ENCODE measurements around the gene ENTREP1.

Gene ENTREP1

DNA sequence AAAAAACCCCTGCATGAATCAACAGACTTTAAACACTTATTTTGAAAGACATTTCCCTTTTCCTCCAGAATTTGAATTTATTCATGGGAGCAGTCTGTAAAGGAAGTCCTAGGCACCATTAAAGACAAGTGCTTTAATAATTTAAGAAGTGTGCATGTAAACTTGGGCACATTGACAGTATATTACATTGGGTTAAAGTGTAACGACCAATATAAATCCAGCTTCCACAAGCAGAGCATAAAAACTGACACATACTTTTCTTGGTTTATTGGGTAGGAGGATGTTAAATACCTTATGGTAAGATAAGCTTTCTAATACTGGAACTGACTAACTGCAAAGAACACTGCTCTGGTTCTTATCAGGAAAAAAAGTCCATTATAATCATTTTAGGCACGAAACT, 1.2 kb upstream of the ENTREP1 start:
- no peak for DNase-seq

DNA sequence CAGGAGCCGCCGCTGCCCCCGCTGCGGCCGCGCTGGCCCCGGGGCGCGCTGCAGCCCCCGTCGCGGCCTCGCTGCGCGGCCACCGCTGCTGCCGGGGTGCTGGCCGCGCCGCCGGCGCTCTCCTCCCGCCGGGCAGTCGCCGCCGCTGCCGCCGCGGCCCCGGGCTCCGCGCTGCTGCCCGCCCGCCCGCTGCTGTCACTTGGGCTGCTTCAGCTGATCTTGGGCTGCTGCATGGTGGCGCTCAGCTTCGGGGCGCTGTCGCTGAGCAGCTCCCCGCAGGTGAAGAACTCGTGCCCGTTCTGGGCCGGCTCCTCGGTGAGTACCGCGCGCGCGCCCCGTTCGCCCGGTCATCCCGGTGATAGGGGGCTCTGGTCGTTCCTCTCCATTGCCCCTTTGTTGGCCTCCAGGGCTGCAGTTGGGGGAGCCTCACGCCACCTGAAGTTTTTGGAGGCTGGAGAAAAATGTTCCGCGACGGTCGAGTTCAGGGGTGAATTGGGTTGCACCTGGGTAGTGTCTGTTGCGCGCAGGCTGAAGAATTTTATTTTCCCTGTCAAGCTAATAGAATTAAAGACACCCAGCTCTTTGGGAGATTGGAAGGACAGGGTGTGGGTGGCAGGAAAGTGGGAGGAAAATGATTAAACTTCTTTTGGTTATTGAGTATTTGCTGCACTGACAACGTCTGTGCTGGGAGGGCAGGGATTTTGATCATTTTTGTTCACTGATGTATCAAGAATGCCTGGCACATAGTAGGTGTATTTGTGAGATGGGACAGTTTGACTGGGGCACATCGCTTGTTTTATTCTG, 596 bp downstream of the ENTREP1 start:
- DNase-seq, result no peak

DNA sequence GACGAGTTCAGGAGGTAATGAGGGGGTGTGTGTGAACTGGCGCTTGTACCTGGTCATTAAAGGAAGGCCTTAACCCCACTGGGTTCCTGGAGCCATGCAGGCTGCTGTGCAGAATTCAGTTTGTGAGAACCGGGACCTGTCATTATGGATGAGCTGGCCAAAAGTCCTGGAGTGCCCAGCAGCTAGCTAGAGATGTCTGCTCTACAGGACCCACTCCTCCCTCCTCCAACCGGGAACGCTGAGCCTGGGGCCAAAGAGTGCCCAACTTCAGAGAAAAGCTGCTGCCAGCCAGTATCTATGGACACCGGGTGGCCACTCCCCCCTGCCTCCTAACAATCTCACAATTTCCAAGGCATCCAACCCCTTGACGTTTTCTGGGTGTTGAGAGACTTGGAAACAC, 1.2 kb downstream of the ENTREP1 start:
- DNase-seq, result no peak

DNA sequence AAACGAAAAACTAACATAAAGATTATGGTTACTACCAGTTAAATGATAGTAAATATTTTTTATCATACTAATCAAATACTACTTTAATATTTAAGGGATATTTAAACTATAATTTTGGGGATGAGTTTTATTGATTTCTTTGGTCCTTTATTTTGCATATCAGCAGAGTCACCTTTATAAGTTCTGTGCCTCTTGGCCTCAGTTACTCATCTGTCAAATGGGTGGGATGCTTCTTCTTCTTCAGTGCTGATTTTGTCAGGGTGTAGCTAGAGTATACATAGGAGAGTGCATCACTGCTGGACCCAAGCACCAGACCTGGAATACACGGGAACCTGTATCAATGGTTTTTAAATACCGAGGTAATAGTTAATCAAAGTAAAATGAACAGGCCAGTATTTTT, 5.6 kb downstream of the ENTREP1 start:
- no peak for DNase-seq

DNA sequence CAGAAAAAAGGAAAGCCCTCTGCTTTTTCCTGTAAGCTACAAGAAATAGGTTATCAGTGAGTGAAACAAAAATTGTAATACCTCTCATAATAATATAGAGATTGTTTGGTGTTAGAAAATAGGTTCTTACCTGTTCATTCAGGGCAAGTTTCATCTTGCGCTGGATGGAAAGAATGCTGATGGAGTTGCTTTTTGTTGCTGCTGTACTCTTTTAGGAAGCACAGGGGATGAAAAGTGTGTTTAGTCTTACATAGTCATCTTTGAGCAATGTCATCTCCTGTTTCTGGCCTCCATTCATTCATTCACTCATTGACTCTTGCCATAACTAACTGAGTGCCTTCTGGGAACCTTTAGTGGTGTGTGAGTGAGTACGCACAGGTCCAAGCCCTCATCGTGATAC, 6.4 kb downstream of the ENTREP1 start:
- DNase-seq, result no peak

DNA sequence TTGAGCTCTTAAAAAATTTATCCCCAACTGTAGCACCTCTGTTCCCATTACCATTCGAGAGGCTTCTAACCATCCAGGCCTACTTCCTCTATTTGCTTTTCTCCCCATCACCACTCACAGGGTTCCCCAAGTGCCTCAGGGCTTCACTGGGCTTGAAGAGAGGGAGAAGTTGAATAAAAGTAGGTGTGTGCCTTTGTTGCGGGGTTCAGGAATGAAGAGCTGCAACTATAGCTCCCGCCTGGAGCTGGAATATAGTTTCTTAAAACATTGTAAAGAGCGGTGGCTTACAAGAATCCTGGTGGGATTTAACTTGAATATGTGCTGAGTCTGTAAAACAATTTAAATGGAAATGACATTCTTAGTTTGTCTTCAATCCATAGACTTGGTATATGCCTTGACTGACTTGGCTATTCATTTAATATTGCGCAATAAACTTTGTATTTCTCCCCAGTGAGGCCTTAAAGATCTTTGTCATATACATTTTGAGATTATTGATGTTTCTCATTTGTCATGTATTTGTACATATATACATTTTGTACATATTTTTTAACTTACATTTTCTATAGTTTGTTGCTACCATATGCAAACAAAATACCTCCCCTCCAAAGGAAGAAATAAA, 7.2 kb downstream of the ENTREP1 start:
- no peak for DNase-seq

DNA sequence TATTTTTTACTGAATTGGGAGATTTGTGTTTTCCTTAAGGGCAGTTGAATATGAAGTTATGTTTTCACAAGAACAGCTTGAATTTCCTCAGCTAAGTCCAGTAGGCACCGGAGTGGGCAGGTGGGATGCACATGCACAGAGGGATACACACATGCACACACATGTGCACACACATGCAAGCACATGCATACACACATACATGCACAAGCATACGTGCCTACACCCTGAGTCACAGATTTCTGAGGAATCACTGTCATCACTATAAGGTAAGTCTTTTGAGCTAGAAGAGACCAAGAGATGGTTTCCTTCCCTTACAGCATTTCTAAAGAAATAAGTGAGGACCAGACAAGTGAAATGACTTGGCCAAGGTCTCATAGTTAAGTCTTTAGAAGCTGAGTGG, 8.7 kb downstream of the ENTREP1 start:
- no peak for DNase-seq

DNA sequence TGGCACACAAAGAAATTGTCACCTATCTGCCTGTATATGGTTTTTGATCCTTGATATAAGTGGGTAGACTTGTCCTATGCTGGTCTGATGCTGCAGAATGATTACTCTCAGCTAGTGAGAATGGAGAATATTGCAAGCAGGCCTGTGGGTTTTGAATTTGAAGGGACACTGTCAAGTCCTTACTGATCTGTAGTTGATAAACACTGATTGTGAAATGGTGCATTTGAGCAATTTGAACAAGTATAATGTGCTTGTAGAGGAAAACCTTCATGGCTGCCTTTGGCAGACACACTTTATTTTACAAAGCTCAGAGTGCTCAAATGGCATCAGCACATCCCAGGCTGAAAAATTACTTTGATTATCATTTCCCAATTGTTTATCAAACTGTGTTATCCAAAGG, 9.3 kb downstream of the ENTREP1 start:
- DNase-seq, result no peak

DNA sequence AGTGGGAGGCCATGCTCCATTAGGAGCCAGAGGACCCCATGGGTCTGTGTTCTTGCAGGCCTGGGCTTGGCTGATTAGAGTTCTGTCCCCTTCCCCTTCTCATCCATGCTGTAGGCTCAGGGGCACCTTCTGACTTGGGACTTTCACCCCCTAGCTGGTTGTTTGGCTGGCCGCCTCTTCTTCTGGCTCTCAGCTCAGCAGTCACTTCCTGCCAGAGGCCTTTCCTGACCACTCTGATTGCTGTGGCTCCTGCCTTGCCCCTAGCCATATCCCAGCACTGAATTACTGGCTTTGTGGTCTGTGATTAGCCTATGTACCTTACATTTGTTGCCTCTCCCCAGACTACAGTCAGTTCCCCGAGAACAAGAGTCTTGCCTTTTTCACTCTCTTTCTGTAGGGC, 14.6 kb downstream of the ENTREP1 start:
- no peak for DNase-seq

DNA sequence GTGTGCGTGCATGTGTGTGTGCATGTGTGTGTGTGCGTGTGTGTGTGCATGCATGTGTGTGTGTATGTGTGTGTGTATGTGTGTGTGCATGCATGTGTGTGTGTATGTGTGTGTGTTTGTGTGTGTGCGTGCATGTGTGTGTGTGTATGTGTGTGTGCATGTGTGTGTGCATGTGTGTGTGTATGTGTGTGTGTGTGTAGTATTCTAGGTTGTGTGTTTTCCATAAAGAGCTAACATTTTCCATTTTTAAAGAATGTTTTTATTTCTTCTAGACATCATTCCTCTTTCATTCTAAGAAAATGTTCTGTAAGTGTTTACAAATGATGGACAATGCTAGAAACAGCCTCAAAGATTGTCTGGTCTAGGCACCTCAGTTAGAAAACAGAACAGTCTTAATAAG, 15.6 kb downstream of the ENTREP1 start:
- DNase-seq, result no peak

DNA sequence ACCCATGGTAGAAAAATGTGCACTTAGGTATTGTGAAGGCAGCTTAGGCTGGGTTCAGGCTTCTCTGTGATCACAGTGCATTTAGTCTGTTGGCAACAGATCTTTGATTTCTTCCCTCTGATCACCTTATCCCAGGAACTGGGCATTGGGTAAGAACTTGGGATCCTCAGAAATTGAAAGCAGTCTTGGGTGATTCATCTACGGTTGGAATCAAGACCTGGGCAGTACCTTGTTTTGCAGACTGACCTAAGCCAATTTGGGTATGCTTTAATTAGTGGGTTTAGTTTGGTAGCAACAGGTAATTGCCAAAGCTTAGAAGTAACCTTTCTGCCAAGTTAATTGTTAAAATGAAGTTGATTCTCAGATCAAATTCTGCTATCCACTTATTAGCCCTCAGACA, 17.8 kb downstream of the ENTREP1 start:
- DNase-seq, result no peak

DNA sequence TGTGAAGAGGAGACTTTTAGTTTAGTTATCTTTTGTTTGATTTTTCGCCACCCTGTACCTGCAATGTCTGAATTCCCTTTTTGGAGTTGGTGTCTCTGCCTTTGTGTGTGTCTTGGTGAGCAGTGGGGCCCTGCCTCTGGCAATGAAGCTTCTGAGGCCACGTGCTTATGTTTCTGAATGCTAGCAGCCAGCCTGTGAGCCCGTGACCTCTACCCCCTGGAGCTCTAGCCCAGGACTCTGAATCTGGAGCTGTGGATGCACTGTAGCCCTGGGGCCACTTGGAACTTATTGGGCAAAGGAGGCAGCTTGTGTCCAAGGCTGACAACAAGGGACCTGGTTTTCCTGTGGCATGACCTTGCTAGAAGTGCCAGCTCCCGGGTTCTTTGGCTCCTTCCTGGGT, 19.4 kb downstream of the ENTREP1 start:
- DNase-seq, result no peak

DNA sequence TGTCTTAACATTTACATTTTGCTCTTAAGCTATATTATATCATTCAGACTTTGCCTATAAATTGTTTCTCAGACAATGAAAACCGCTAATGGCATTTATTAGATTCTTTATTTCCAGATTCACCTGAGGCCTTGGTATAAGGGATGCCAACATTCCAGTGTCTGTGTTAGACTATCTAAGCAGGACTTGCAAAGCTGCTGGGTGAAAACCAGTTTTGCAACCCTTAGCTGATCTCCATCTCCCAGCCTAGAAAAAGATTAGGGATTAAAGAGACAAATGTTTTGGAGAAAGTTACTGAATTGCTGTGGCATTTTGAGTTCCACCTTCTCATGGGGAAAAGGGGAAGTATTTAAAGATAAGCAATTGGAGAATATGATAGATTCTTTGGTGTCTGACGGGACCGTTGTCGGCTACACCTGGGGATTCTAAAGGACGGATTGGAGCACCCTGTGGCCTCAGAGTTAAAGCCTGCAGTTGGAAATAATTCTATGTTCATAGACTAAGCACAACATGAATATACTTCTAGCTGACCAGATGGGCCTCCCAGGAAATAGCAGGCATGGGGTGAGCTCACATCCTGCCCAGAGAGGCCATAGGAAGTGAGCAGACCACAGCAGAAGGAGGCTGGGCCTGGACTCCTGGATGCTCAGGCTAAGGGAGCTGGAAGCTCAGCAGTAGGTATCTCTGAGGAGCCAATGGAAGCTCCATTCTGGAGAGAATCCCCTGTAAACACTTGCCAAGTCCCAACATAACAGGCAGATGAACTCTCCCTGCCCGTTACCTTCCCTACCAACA, 21.8 kb downstream of the ENTREP1 start:
- DNase-seq, result no peak

DNA sequence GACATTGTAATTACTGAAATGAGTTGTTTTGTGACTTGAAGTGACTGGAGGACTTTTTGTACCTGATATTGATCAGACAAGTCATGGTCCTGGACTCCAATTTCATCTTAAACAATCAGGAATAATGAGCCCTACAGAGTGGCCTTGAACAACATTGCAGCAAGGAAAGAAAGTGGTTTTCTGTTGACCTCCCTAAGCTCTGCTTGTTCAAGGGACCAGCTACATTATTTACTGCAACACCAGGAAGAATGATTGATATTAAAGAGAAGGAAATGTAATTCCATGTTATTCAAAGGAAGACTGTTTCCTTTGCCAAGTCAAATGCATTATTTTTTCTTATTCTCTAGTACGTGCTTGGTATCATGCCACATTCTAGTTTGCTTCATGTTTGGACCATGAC, 22.6 kb downstream of the ENTREP1 start:
- no peak for DNase-seq

DNA sequence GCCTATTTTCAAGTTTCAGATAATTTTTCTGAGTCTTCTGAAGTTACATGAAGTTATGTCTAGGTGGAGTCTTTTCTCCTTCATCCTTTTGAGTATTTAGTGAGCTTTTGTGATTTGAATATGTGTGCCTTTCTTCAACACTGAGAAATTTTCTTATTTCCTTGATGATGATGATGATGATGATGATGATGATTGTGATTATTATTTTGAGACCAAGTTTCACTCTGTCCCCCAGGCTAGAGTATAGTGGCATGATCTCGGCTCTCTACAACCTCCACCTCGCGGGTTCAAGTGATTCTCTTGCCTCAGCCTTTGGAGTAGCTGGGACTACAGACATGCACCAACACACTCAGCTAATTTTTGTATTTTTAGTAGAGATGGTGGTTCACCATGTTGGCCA, 26.2 kb downstream of the ENTREP1 start:
- no peak for DNase-seq

DNA sequence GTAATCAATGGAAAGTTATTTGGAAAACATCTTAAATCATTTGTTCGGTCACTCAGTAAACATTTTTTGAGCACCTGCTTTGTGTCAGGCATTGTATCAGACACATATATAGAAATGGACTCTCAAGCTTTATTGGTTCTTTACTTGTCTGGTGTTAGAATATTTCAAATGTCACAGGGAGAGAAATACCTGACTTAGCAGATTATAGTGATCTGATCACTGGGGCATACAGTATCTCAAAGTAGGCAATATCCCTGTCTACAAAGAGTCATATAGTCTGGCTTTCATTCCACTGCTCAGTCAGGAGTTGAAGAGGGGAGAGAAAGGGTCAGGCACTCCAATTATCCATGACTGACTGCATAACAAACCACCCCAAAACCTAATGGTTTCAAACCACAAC, 30.2 kb downstream of the ENTREP1 start:
- DNase-seq, result no peak

DNA sequence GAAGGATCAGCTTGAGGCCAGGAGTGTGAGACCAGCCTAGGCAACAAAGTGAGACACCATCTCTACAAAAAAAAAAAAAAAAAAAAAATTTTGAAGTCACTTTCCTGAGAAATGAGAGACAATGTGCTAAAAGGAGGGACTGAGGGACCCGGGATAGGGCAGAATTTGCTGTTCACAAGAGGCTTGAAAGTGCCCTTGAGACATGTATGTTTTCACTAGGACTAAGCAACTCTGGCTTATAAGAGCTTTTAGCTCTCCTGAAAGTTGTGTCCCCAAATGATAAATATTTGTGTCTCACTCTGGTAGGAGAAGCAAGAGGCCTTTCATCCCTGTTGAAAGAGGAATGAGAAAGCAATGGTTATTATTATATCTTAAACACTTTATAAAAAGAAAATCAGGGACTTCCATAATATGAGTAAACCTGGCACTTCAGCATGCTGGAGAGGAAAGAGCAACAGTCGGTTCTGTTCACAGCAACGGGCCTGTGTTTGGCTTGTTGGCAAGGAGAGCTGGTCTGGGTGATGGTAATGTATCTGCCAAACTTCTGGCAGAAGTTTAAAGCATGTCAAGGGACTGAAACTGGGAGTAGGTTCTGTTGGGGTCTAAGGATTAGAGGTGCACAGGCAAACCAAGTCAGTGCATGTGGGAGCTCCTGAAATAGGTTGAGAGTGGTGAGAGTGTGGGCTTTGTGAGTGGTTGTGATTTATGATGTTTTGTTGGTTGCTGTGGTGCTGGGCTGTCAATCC, 32.2 kb downstream of the ENTREP1 start:
- no peak for DNase-seq

DNA sequence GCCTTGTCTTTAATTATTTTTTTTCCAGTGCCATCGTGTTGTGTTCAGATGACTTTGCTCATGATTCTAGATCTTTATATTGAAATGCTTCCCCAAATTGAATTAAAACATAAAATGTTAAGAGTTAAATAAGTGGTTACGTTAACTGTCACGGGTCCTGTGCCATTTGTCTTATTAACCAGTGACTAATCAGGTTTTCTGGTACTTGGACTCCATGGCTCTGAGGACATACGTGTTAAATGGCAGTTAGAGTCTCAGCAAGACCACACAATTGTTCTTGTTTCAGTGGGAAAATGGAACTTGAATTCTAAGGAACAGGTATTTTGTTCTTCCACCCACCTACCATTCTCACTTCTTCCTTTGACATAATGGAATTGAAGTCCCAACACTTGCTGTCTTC, 32.8 kb downstream of the ENTREP1 start:
- DNase-seq, result no peak

DNA sequence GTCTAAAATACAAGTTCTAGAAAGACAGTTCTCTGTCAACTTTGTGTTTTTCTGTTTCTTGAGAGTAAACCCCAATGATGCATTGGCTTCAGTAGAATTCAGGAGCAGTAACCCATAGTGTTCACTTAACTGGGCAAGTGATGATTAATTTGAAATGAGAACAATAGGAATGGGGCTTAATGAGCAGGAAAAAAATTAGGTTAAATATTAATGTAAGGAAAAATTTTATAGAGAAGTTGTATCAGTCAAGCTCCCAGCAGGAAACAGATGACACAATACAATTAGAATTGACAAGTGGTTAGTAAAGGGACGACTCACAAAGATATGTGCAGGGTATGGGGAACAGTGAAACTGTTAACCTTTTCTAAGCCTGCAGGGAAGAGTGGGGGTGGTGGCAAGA, 38.2 kb downstream of the ENTREP1 start:
- DNase-seq, result no peak

DNA sequence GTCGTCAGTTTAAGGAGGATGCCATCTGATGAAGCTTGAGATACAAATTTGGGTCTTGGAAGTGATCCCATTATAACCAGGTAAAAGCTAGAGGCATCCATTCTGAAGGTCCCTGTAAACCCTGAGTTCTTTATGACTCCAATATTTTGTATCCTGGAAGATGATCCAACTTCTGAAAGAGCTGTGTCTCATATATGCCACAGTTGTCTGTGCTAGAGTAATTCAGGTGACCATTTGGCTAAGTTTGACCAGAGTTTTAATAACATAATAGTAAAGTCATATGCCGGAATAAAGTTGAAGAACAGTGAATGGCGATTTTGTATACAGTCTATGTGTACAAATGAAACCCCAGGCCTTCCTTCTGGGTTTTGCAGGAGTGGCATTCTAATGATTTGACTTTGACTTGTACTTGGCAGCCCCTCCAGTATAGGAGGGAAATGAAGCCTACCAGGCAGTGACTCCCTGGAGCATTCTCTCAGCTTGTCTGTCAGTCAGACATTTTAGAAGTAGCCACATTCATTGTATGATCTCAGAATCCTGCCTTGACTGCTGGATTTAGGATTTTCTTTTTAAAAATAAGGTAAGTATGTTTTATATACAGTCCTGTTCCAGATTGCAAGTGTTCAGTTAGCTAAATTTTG, 39.6 kb downstream of the ENTREP1 start:
- no peak for DNase-seq

DNA sequence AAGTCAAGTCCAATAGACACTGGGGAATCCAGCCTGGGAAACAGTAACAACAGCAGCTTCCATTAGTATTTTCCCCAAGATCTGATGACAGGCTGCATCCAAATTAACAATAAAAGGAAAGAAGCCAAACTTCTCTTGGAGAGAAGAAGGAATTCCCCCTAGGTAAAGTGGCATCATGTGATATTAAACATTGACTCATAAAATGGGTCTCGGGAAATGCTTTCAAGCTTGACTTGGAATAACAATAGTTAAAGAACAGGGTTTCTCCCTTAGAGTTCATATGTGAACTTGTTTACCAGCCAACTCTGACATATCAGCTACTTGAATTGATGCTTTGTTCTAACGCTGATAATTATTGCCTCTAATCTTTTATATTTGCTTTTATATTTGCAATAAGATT, 45.4 kb downstream of the ENTREP1 start:
- no peak for DNase-seq

DNA sequence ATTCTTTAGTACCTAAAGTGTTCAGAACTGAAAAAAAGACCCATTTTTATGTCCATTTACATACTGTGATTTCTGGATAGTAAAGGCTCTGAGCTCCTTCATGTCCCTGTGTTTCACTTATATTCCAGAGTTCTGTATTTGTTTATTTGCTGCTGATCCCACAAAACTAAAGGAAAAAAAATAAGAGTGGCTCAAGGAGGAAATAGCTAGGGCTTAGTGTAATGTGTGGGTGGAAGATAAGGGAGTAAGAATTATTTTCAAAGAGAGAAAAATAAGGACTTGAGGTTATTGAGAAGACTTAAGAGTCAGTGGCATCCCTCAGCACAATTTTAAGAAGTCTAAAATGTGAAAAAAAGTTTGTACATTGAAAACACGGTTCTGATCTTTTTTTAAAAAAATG, 46.0 kb downstream of the ENTREP1 start:
- no peak for DNase-seq

DNA sequence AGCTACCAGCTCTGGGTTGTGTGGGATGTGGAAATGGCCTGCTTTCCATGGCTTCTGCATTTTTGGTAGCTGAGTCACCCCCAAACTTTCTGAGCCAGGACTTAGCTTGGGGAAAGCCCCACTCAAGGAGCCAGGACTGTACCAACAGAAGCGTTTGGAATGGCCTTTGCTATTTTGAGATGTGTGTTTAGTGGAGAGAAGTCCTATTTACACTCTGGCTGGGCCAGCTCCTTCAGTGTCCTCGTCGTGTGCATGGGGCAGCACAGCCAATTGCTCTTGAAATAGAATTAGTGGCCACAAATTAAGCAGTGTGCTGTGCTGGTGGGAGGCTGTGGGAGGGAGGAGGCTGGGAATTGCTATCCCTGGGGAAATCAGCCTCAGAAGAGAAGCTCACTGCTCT, 51.6 kb downstream of the ENTREP1 start:
- DNase-seq, result no peak

All from NCI-H446 (cell line).